ENCODE results near the gene EFNA5. TPM values are rescaled to one million over a fixed set of nuclear protein-coding genes. Genes with fewer than 3 reads are reported as not detected.

Gene EFNA5
- total RNA-seq, 2 donors from 2014 or later: 6.0 to 13.5 TPM

DNA sequence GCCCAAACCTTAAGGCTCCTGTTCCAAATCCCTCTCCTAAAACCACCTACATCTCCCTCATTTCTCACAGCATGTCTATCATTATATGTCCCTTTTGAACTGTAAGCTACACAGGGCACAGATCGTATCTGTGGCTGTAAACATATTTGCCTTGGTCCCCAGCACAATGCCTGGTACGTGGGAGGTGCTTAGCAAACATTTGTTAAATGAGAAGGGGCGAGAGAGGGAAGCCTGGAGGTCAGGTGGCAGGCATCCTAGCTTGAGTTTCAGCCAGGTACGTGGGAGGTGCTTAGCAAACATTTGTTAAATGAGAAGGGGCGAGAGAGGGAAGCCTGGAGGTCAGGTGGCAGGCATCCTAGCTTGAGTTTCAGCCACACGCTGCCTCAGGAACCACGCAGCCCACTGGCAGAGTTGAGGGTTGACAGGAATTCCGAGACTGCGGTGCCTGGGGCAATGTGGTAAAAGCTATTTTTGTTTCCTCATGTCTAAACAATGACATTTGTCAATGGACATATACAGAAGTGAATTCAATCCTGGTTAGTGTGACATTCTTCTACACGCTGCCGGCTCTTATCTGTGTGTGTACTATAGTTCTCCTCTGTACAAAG is 113.6 kb downstream of the EFNA5 start:
- no peak overlapping the region for H3K4me3 ChIP-seq
- no peak overlapping the region for H3K27ac ChIP-seq
- ATAC-seq (ENCODE audit: insufficient number of reproducible peaks, low FRiP score, low read depth): no peak

GRCh38 chr5:107556575-107556974 is 114.2 kb downstream of the EFNA5 start:
- no peak overlapping the region for H3K4me3 ChIP-seq
- no peaks in the 10 kb centered on the region for H3K27me3 ChIP-seq (replicated peaks; ENCODE audit: insufficient read depth)
- H3K9me3 ChIP-seq: no peaks in the 10 kb centered on the region
- no peaks in the 10 kb centered on the region for H3K36me3 ChIP-seq
- peaks cover 0 to 15% of the 10 kb centered on the region in 2 donors for H3K4me1 ChIP-seq (ENCODE audit: control insufficient read depth in 1 of 2, low read depth in 2 of 2)
- no peak overlapping the region for H3K27ac ChIP-seq
- DNase-seq (ENCODE audit: low spot score) (no peak), ATAC-seq (ENCODE audit: insufficient number of reproducible peaks, low FRiP score, low read depth) (no peak)
- TF ChIP-seq, protein P1, sequence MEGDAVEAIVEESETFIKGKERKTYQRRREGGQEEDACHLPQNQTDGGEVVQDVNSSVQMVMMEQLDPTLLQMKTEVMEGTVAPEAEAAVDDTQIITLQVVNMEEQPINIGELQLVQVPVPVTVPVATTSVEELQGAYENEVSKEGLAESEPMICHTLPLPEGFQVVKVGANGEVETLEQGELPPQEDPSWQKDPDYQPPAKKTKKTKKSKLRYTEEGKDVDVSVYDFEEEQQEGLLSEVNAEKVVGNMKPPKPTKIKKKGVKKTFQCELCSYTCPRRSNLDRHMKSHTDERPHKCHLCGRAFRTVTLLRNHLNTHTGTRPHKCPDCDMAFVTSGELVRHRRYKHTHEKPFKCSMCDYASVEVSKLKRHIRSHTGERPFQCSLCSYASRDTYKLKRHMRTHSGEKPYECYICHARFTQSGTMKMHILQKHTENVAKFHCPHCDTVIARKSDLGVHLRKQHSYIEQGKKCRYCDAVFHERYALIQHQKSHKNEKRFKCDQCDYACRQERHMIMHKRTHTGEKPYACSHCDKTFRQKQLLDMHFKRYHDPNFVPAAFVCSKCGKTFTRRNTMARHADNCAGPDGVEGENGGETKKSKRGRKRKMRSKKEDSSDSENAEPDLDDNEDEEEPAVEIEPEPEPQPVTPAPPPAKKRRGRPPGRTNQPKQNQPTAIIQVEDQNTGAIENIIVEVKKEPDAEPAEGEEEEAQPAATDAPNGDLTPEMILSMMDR (IDR thresholded peaks at IDR 0.05): no peak

More for the DNA sequence above, 113.6 kb downstream of the EFNA5 start:
- H3K9me3 ChIP-seq: no peaks in the 10 kb centered on the region
- TF ChIP-seq, protein P1 (IDR thresholded peaks at IDR 0.05): no peak
- H3K27me3 ChIP-seq (replicated peaks; ENCODE audit: insufficient read depth): no peaks in the 10 kb centered on the region
- H3K36me3 ChIP-seq: no peaks in the 10 kb centered on the region
- peaks cover 0 to 16% of the 10 kb centered on the region in 2 donors for H3K4me1 ChIP-seq (ENCODE audit: control insufficient read depth in 1 of 2, low read depth in 2 of 2)
- no peak for DNase-seq (ENCODE audit: low spot score)

DNA sequence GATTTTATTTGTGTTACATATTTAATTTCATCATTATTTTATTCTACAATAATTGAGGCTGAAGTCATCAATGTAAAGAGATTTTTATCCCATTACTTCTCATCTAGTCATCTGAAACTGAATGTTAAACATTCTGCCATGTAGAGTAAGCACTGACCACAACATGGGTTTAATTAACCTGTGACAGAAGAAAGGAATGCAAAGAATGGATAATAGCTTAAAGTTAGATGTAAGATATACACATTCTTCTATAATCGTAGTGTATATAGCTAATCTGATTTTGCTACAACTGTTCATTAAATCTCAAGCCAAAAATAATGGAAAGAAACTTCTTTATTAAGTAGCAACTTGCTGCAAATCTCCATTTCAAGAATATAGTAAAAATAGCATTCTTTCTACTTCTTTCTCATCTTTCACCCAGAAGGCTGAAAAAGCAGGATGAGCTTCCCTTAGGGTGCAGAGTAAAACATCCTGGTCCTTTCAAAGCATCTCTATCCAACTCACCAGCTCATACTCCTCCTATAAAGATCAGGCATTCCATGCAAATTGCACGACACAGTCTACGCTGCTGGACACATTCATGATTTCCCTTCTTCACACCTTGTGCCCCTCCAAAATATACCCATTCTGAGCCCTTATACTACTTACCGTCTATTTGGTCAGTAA is 115.2 kb downstream of the EFNA5 start:
- H3K4me1 ChIP-seq (ENCODE audit: control insufficient read depth in 1 of 2, low read depth in 2 of 2): peaks cover 2 to 15% of the 10 kb centered on the region in 2 donors
- H3K4me3 ChIP-seq: no peak overlapping the region
- no peaks in the 10 kb centered on the region for H3K36me3 ChIP-seq
- no peaks in the 10 kb centered on the region for H3K27me3 ChIP-seq (replicated peaks; ENCODE audit: insufficient read depth)
- H3K9me3 ChIP-seq: no peaks in the 10 kb centered on the region
- DNase-seq (ENCODE audit: low spot score) (no peak), ATAC-seq (ENCODE audit: insufficient number of reproducible peaks, low FRiP score, low read depth) (no peak)
- no peak overlapping the region for H3K27ac ChIP-seq
- TF ChIP-seq, protein P1 (IDR thresholded peaks at IDR 0.05): no peak

DNA sequence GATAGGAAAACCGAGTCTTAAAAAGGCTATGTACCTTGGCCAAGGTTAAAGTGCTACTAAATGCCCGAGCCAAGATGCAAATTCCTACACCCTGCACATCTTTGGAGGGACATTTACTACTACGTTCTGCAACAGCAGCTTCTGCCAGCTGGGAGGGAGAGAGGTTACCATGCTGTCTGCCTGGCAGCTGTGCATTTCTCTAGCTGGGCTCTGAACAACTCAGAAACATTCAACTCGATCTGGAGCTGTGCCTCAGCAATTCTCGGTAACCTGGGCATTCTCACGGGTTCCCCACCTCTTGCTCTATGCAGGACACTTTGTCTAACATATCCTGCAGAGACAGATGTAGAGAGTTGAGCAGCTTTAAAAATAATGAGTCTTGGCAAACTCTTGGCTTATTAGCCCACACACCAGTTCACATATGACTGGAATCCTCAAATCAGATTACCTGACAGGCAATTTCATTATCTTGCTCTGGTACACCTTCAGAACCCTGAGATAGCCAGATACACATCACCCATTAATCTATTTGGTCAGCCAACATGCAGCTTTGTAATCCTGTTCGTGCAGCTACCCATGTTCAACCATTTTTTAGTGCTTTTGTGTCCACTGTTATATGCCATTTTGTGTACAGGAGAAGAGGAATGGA is 115.8 kb downstream of the EFNA5 start:
- Histone ChIP-seq H3K4me3 (no peak overlapping the region), H3K36me3 (no peaks in the 10 kb centered on the region), H3K4me1 (ENCODE audit: control insufficient read depth in 1 of 2, low read depth in 2 of 2) (peaks cover 2 to 15% of the 10 kb centered on the region in 2 donors), H3K9me3 (no peaks in the 10 kb centered on the region), H3K27me3 (replicated peaks; ENCODE audit: insufficient read depth) (no peaks in the 10 kb centered on the region), H3K27ac (no peak overlapping the region)
- ATAC-seq (ENCODE audit: insufficient number of reproducible peaks, low FRiP score, low read depth): no peak
- TF ChIP-seq, protein P1 (IDR thresholded peaks at IDR 0.05): no peak
- no peak for DNase-seq (ENCODE audit: low spot score)

DNA sequence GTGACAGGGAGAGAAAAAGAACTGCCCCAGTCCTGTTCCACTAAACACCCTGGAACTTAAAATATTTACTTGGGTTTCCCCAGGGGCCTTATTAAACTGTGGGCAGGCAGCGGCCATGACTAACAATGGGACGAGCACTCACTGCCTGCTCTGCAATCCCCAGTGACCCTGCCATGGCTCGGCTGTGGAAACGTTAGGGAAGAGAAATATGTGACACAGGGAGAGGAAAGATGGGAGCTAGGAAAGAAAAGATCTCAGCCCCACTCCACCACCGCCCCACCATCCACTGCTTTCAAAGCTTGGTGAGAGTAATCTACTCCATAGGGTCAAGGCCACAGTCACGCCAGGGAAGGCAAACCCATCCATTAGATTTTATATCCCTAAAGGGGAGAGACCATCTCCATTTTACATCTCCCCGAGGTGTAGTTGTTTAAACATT is 117.6 kb downstream of the EFNA5 start:
- Histone ChIP-seq H3K27ac (no peak overlapping the region), H3K36me3 (no peaks in the 10 kb centered on the region)
- no peak for ATAC-seq (ENCODE audit: insufficient number of reproducible peaks, low FRiP score, low read depth)

More for the DNA sequence above, 117.6 kb downstream of the EFNA5 start:
- TF ChIP-seq, protein P1 (IDR thresholded peaks at IDR 0.05): no peak
- Histone ChIP-seq H3K27me3 (replicated peaks; ENCODE audit: insufficient read depth) (no peaks in the 10 kb centered on the region), H3K4me1 (ENCODE audit: control insufficient read depth in 1 of 2, low read depth in 2 of 2) (peaks cover 2 to 21% of the 10 kb centered on the region in 2 donors), H3K4me3 (no peak overlapping the region), H3K9me3 (no peaks in the 10 kb centered on the region)
- DNase-seq (ENCODE audit: low spot score): no peak
